Vagina (tissue), 2 donors: ENCODE measurements around the gene DNM2.

ENCODE experiments used
- POLR2A ChIP-seq, 2 donors: fragments of 450-650 bp; IDR thresholded peaks; one replicate each; pipeline ENCODE4 v1.6.1; 2017; ENCODE audit warnings: antibody characterized with exemption in 2 of 2, mild to moderate bottlenecking in 2 of 2, moderate library complexity in 2 of 2
- POLR2AphosphoS5 ChIP-seq, 2 donors: sonication (generic); formaldehyde crosslinking; IDR thresholded peaks; one replicate each; pipeline ENCODE4 v1.9.0; 2017; ENCODE audit warnings: antibody characterized with exemption in 2 of 2, mild to moderate bottlenecking in 2 of 2, low read depth in 1 of 2; ENCODE audit not compliant: insufficient read depth in 1 of 2
- TF ChIP-seq, protein P1 (sequence below), 3 experiments: fragments of 450-650 bp in 2 of 3; fragments of 200-600 bp in 1 of 3; sonication (generic) in 1 of 3; IDR thresholded peaks; one replicate each; pipeline ENCODE4 v1.5.1; 2017 to 2019; ENCODE audit warnings: antibody characterized with exemption in 3 of 3, mild to moderate bottlenecking in 2 of 3, moderate library complexity in 2 of 3

DNA sequence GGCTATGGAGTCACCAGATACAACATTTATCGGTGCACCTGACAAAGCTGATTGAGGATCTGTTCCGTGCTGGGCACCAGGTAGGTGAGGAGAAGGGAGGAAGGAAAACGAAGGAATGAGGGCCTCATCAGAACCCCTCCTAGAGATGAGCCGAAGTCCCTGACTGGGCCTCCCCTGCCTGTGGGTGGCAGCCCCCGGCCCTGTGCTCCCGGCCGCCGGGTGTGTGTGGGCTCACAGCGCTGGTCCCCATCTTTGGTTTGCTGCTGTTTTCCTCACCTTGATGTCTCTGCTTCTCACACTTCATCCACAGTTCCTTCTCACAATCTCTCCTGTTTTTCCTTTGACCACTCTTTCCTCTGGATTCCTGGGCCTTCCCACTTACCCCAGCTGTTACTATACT, 85.4 kb downstream of the DNM2 start:
- TF ChIP-seq, protein P1, sequence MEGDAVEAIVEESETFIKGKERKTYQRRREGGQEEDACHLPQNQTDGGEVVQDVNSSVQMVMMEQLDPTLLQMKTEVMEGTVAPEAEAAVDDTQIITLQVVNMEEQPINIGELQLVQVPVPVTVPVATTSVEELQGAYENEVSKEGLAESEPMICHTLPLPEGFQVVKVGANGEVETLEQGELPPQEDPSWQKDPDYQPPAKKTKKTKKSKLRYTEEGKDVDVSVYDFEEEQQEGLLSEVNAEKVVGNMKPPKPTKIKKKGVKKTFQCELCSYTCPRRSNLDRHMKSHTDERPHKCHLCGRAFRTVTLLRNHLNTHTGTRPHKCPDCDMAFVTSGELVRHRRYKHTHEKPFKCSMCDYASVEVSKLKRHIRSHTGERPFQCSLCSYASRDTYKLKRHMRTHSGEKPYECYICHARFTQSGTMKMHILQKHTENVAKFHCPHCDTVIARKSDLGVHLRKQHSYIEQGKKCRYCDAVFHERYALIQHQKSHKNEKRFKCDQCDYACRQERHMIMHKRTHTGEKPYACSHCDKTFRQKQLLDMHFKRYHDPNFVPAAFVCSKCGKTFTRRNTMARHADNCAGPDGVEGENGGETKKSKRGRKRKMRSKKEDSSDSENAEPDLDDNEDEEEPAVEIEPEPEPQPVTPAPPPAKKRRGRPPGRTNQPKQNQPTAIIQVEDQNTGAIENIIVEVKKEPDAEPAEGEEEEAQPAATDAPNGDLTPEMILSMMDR (IDR thresholded peaks at IDR 0.05), result no peak
- TF ChIP-seq POLR2A (IDR thresholded peaks at IDR 0.05), result no peak
- no peak for TF ChIP-seq POLR2AphosphoS5 (IDR thresholded peaks at IDR 0.05; ENCODE audit: insufficient read depth in 1 of 2, low read depth in 1 of 2)
